AG04449 (cell line): ENCODE data around the gene SLC25A25.
"Not testable (repeated sequence)": the region's sequence is repeated elsewhere in the genome, so short reads cannot be mapped to it uniquely, and the experiment has no call there.

Experiments used
- CTCF ChIA-PET: fragments of 350-600 bp; formaldehyde crosslinking; extraction: SDS; loops from one replicate; lab custom pipeline; 2021; ENCODE audit warnings: antibody characterized with exemption; lab: Yijun Ruan, JAX
- POLR2A ChIA-PET: fragments of 400-600, 350-600 bp; formaldehyde crosslinking; extraction: SDS; loops from one replicate; lab custom pipeline; 2020; ENCODE audit warnings: antibody characterized with exemption, inconsistent platforms; lab: Yijun Ruan, JAX
- DNase-seq: peaks from one replicate; pipeline ENCODE4 v3.0.0-alpha.2; 2010; ENCODE audit warnings: low read depth, low spot score
- H3K4me3 ChIP-seq: 2 replicates; pipeline ENCODE4 v1.5.1; 2011; ENCODE audit warnings: low read depth, mild to moderate bottlenecking, control low read depth, low read length
- CTCF ChIP-seq: IDR thresholded peaks from one replicate; pipeline ENCODE4 v1.5.1; 2011; ENCODE audit warnings: mild to moderate bottlenecking, moderate library complexity, low read length, control low read depth, inconsistent platforms; ENCODE audit not compliant: insufficient read depth; ENCODE audit errors: missing control alignments

The SLC25A25 gene

GRCh38 chr9:128042043-128042442 lies 26.0 kb upstream of the SLC25A25 start:
- ChIA-PET POLR2A (no interaction called here), CTCF (interaction anchor here (2.3 to 6.2 kb wide), 2 partner anchors 7 to 99 kb away, joined by 7 to 47 read pairs; no protein-coding TSS in a partner anchor)
- H3K4me3 ChIP-seq: no peak overlapping the region
- no peak for TF ChIP-seq CTCF
- DNase-seq: no peak

- CTCF ChIA-PET: interaction anchor here (2.3 to 6.2 kb wide), 2 partner anchors 9 to 101 kb away, joined by 7 to 47 read pairs; no protein-coding TSS in a partner anchor
- no peak for TF ChIP-seq CTCF
- POLR2A ChIA-PET: interaction anchor here (0.6 kb wide), 1 partner anchor 28 kb away, joined by 3 read pairs; no protein-coding TSS in a partner anchor
- no peak overlapping the region for H3K4me3 ChIP-seq
- no peak for DNase-seq
Observed at GRCh38 chr9:128043467-128043868, 24.6 kb upstream of the SLC25A25 start.

GRCh38 chr9:128045409-128045808 lies 22.6 kb upstream of the SLC25A25 start:
- DNase-seq, H3K4me3 ChIP-seq, POLR2A ChIA-PET: not testable (repeated sequence)
- CTCF ChIA-PET: interaction anchor here (1.4 to 6.2 kb wide), 2 partner anchors 11 to 52 kb away, joined by 3 to 47 read pairs; no protein-coding TSS in a partner anchor

GRCh38 chr9:128045831-128046230 lies 22.2 kb upstream of the SLC25A25 start:
- no peak for DNase-seq
- H3K4me3 ChIP-seq: no peak overlapping the region
- ChIA-PET POLR2A (no interaction called here), CTCF (interaction anchor here (1.4 to 6.2 kb wide), 3 partner anchors 11 to 52 kb away, joined by 3 to 47 read pairs (median 4); no protein-coding TSS in a partner anchor)
- TF ChIP-seq CTCF: no peak

- TF ChIP-seq CTCF: no peak
- ChIA-PET POLR2A (no interaction called here), CTCF (interaction anchor here (1.0 to 6.2 kb wide), 6 partner anchors 12 to 105 kb away, joined by 3 to 47 read pairs (median 4); no protein-coding TSS in a partner anchor)
- H3K4me3 ChIP-seq: no peak overlapping the region
- DNase-seq: no peak
Observed at GRCh38 chr9:128047231-128047630, 20.8 kb upstream of the SLC25A25 start.

GRCh38 chr9:128048663-128049062 lies 19.4 kb upstream of the SLC25A25 start:
- no peak overlapping the region for H3K4me3 ChIP-seq
- ChIA-PET POLR2A (no interaction called here), CTCF (interaction anchor here (0.8 to 2.6 kb wide), 2 partner anchors 14 to 69 kb away, joined by 5 to 12 read pairs; no protein-coding TSS in a partner anchor)
- no peak for TF ChIP-seq CTCF
- DNase-seq: no peak
